H1 (cell line): ENCODE data around the gene SPTSSA. TPM values are rescaled to one million over a fixed set of nuclear protein-coding genes. Genes with fewer than 3 reads are reported as not detected.

Experiments used
- CTCF ChIA-PET: fragments of 300-600 bp; sonication (Branson Sonifier 250); formaldehyde crosslinking; loops from one replicate; lab custom pipeline; 2021; ENCODE audit not compliant: partially characterized antibody; lab: Charles Lee
- POLR2A ChIA-PET: fragments of 300-600 bp; sonication (Branson Sonifier 250); formaldehyde crosslinking; loops from one replicate; lab custom pipeline; 2021; ENCODE audit warnings: inconsistent platforms; ENCODE audit not compliant: partially characterized antibody; lab: Charles Lee
- DNase-seq, 2 experiments: peaks; one replicate each; pipeline versions ENCODE4 v3.0.0 to v3.0.0-alpha.2; 2010 to 2022; ENCODE audit warnings: low spot score in 2 of 2, low read depth in 1 of 2, mixed read lengths in 1 of 2
- FAIRE-seq: peaks from 2 replicates; lab custom pipeline; 2011; peaks lifted over from hg19 to GRCh38; lab: Jason Lieb, UNC
- H2AFZ ChIP-seq: 2 replicates; pipeline ENCODE4 v1.8.1; 2012; ENCODE audit warnings: low read length, inconsistent platforms
- H2AK5ac ChIP-seq: 2 replicates; pipeline ENCODE4 v1.6.1; 2013; ENCODE audit warnings: low read depth, low read length
- H2BK120ac ChIP-seq: replicated peaks from 2 replicates; pipeline ENCODE3; 2013; ENCODE audit warnings: low read depth, low read length, inconsistent platforms
- H2BK12ac ChIP-seq: 2 replicates; pipeline ENCODE4 v1.6.1; 2013; ENCODE audit warnings: low read depth, low read length
- H2BK15ac ChIP-seq: 2 replicates; pipeline ENCODE4 v1.6.1; 2013; ENCODE audit warnings: low read length
- H2BK20ac ChIP-seq: 2 replicates; pipeline ENCODE4 v1.6.1; 2013; ENCODE audit warnings: low read length
- H2BK5ac ChIP-seq: 2 replicates; pipeline ENCODE4 v1.6.1; 2013; ENCODE audit warnings: low read depth, low read length
- H3K14ac ChIP-seq: 2 replicates; pipeline ENCODE4 v1.6.1; 2013; ENCODE audit warnings: inconsistent platforms; ENCODE audit not compliant: insufficient read length
- H3K18ac ChIP-seq: 2 replicates; pipeline ENCODE4 v1.6.1; 2013; ENCODE audit warnings: low read length; ENCODE audit errors: extremely low read depth
- H3K23ac ChIP-seq: 2 replicates; pipeline ENCODE4 v1.6.1; 2013; ENCODE audit warnings: inconsistent platforms; ENCODE audit not compliant: insufficient read length
- H3K23me2 ChIP-seq: 2 replicates; pipeline ENCODE4 v1.6.1; 2013; ENCODE audit warnings: low read depth, low read length
- H3K27ac ChIP-seq: 2 replicates; pipeline ENCODE4 v1.6.1; 2011; ENCODE audit warnings: low read depth, low read length, inconsistent platforms
- H3K27me3 ChIP-seq, 4 experiments: replicated peaks in 1 of 4; 1 replicate in 1 of 4; 2 replicates in 3 of 4; pipeline versions ENCODE4 v1.6.1 to v1.8.1; 2011 to 2013; ENCODE audit warnings: low read length in 3 of 4, mild to moderate bottlenecking in 3 of 4, inconsistent platforms in 2 of 4, mixed read lengths in 2 of 4, moderate library complexity in 1 of 4; ENCODE audit not compliant: control insufficient read depth in 3 of 4, insufficient read depth in 3 of 4; ENCODE audit errors: extremely low read depth in 1 of 4
- H3K36me3 ChIP-seq, 4 experiments: 2 replicates each; pipeline versions ENCODE4 v1.6.1 to v1.8.1; 2011 to 2013; ENCODE audit warnings: mild to moderate bottlenecking in 4 of 4, low read length in 3 of 4, moderate library complexity in 2 of 4, control low read depth in 1 of 4, inconsistent platforms in 1 of 4; ENCODE audit not compliant: insufficient read depth in 4 of 4, control insufficient read depth in 2 of 4
- H3K4ac ChIP-seq: replicated peaks from 2 replicates; pipeline ENCODE3; 2013; ENCODE audit warnings: low read length, low read depth, mixed read lengths, inconsistent platforms; ENCODE audit not compliant: insufficient read length
- H3K4me1 ChIP-seq, 4 experiments: replicated peaks in 1 of 4; 1 replicate in 1 of 4; 2 replicates in 3 of 4; pipeline versions ENCODE4 v1.6.1 to v1.8.1; 2011 to 2013; ENCODE audit warnings: low read length in 3 of 4, inconsistent platforms in 2 of 4, mixed read lengths in 1 of 4; ENCODE audit not compliant: insufficient read depth in 4 of 4, control insufficient read depth in 3 of 4
- H3K4me2 ChIP-seq, 2 experiments: 2 replicates each; pipeline versions ENCODE4 v1.6.1 to v1.8.1; 2011 to 2013; ENCODE audit warnings: low read depth in 2 of 2, low read length in 2 of 2, control low read depth in 1 of 2, inconsistent platforms in 1 of 2, mild to moderate bottlenecking in 1 of 2; ENCODE audit not compliant: insufficient read depth in 1 of 2
- H3K4me3 ChIP-seq, 4 experiments: fragments of 200-600, 300-600 bp in 1 of 4; sonication (generic), shearing (Covaris generic), sonication (Bioruptor Twin) in 1 of 4; 2 replicates each; pipeline versions ENCODE4 v1.5.1 to v1.8.1; 2011 to 2016; ENCODE audit warnings: low read length in 4 of 4, low read depth in 3 of 4, control low read depth in 2 of 4, inconsistent platforms in 2 of 4, mild to moderate bottlenecking in 2 of 4, mixed read lengths in 1 of 4, moderate library complexity in 1 of 4; ENCODE audit not compliant: insufficient read depth in 2 of 4; ENCODE audit errors: extremely low read depth in 1 of 4
- H3K56ac ChIP-seq: replicated peaks from 2 replicates; pipeline ENCODE3; 2013; ENCODE audit warnings: low read depth, mild to moderate bottlenecking, mixed read lengths, low read length, inconsistent platforms; ENCODE audit not compliant: insufficient read length
- H3K79me1 ChIP-seq: 2 replicates; pipeline ENCODE4 v1.6.1; 2013; ENCODE audit warnings: low read depth, low read length, control low read depth
- H3K79me2 ChIP-seq, 2 experiments: 2 replicates each; pipeline versions ENCODE4 v1.6.1 to v1.8.1; 2012 to 2013; ENCODE audit warnings: low read length in 2 of 2, mild to moderate bottlenecking in 2 of 2, inconsistent platforms in 1 of 2; ENCODE audit not compliant: insufficient read depth in 2 of 2, control insufficient read depth in 1 of 2
- H3K9ac ChIP-seq, 4 experiments: replicated peaks in 1 of 4; 1 replicate in 1 of 4; 2 replicates in 3 of 4; pipeline versions ENCODE4 v1.6.1 to v1.8.1; 2011 to 2013; ENCODE audit warnings: low read depth in 3 of 4, low read length in 3 of 4, control low read depth in 2 of 4, mild to moderate bottlenecking in 2 of 4, moderate library complexity in 2 of 4, inconsistent platforms in 1 of 4; ENCODE audit errors: extremely low read depth in 1 of 4
- H3K9me3 ChIP-seq, 2 experiments: 2 replicates each; pipeline versions ENCODE4 v1.6.1 to v1.8.1; 2012 to 2013; ENCODE audit warnings: mild to moderate bottlenecking in 2 of 2, moderate library complexity in 2 of 2, control low read depth in 1 of 2, inconsistent platforms in 1 of 2, low read depth in 1 of 2, low read length in 1 of 2, mixed read lengths in 1 of 2; ENCODE audit not compliant: insufficient read depth in 2 of 2
- H4K20me1 ChIP-seq, 2 experiments: replicated peaks in 1 of 2; 2 replicates each; pipeline versions ENCODE3 to v1.8.1; 2011 to 2013; ENCODE audit warnings: inconsistent platforms in 2 of 2, low read length in 2 of 2, mild to moderate bottlenecking in 1 of 2; ENCODE audit not compliant: insufficient read depth in 2 of 2, control insufficient read depth in 1 of 2
- H4K5ac ChIP-seq: 2 replicates; pipeline ENCODE4 v1.6.1; 2013; ENCODE audit warnings: low read length, low read depth, mixed read lengths, inconsistent platforms; ENCODE audit not compliant: insufficient read length
- H4K8ac ChIP-seq: 2 replicates; pipeline ENCODE4 v1.8.0; 2013; ENCODE audit warnings: mild to moderate bottlenecking, moderate library complexity, low read length, inconsistent platforms; ENCODE audit not compliant: insufficient read depth; ENCODE audit errors: extremely low read depth
- H4K91ac ChIP-seq: replicated peaks from 2 replicates; pipeline ENCODE3; 2013; ENCODE audit warnings: low read length, mixed read lengths, inconsistent platforms; ENCODE audit not compliant: insufficient read length
- ATF3 ChIP-seq: IDR thresholded peaks from 2 replicates; pipeline ENCODE4 v1.6.1; 2011; ENCODE audit warnings: low read depth, mild to moderate bottlenecking, low read length; ENCODE audit not compliant: insufficient read depth
- BRCA1 ChIP-seq: IDR thresholded peaks from 2 replicates; pipeline ENCODE4 v1.6.1; 2012; ENCODE audit warnings: low read depth, low read length, improper control_type of control experiment
- CBX8 ChIP-seq: fragments of 300-800, 300-1000 bp; sonication (generic); IDR thresholded peaks from 2 replicates; pipeline ENCODE4 v1.7.1; 2016; ENCODE audit warnings: low read depth, low read length, borderline replicate concordance
- HDAC2 ChIP-seq, 2 experiments: fragments of 300-600 bp in 1 of 2; sonication (generic) in 1 of 2; IDR thresholded peaks; 2 replicates each; pipeline ENCODE4 v1.6.1; 2011 to 2012; ENCODE audit warnings: low read depth in 2 of 2, low read length in 2 of 2, mild to moderate bottlenecking in 2 of 2, moderate library complexity in 2 of 2, borderline replicate concordance in 1 of 2, inconsistent platforms in 1 of 2
- PHF8 ChIP-seq: fragments of 200-600 bp; sonication (generic); conservative IDR thresholded peaks from 2 replicates; pipeline ENCODE4 v1.7.1; 2012; ENCODE audit warnings: low read depth, mild to moderate bottlenecking, inconsistent platforms, low read length, moderate library complexity
- RNF2 ChIP-seq: fragments of 200-900, 300-1000 bp; sonication (generic); IDR thresholded peaks from 2 replicates; pipeline ENCODE4 v1.7.1; 2016; ENCODE audit warnings: borderline replicate concordance, low read depth, mild to moderate bottlenecking, antibody characterized with exemption, low read length; ENCODE audit not compliant: poor library complexity, severe bottlenecking; ENCODE audit errors: missing control alignments
- SIN3A ChIP-seq, 2 experiments: IDR thresholded peaks in 1 of 2; conservative IDR thresholded peaks in 1 of 2; 2 replicates each; pipeline ENCODE4 v1.6.1; 2011 to 2012; ENCODE audit warnings: low read length in 2 of 2, improper control_type of control experiment in 1 of 2, low read depth in 1 of 2, mild to moderate bottlenecking in 1 of 2
- SIRT6 ChIP-seq: IDR thresholded peaks from one replicate; pipeline ENCODE4 v1.7.1; 2012; ENCODE audit warnings: low read length, inconsistent platforms
- WGBS, 2 experiments: shearing (Covaris generic) in 1 of 2; methylation state at CpG; one replicate each; pipeline versions ENCODE4 v1.1.6 to v1.1.7; 2013 to 2015; ENCODE audit warnings: low lambda C conversion rate in 2 of 2, mixed read lengths in 2 of 2, inconsistent platforms in 1 of 2, low coverage in 1 of 2, missing lambda C conversion rate in 1 of 2; ENCODE audit not compliant: insufficient replicate concordance in 2 of 2, insufficient coverage in 1 of 2, insufficient read length in 1 of 2; ENCODE audit errors: extremely low coverage in 1 of 2, missing lambda C conversion rate in 1 of 2; 5-methylcytosine and 5-hydroxymethylcytosine counted together
- polyA plus RNA-seq, 7 experiments: library from polyadenylated mRNA; depleted of rRNA in 3 of 7; stranded (reverse) in 5 of 7; unstranded in 2 of 7; fragments of >200 nt in 5 of 7; fragments of 200-250 nt in 2 of 7; gene quantifications; 1 replicate in 5 of 7; 2 replicates in 1 of 7; 4 replicates in 1 of 7; pipeline versions ENCODE4 v1.2.1 to v1.2.3, GENCODE V29; 2011 to 2013; ENCODE audit warnings: missing spikeins in 2 of 7, mixed read lengths in 2 of 7
- total RNA-seq: library from RNA; stranded (reverse); fragmentation: NEBNext Ultra II Directional; extraction: Animal tissue kit (Norgen Biotek cat#: 25700); gene quantifications from 2 replicates; pipeline ENCODE4 v1.2.1, GENCODE V29; 2021

SPTSSA gene
- total and polyA plus RNA-seq, 2 of the 8 experiments (the other 6 are each of a cell fraction or from before 2014, with no cell fraction given), result 24.9 to 28.5 TPM

- Histone ChIP-seq H2BK120ac (no peak overlapping the region), H4K20me1 (no peaks in the 10 kb centered on the region), H3K79me1 (no peaks in the 10 kb centered on the region), H3K27me3 (no peaks in the 10 kb centered on the region), H3K14ac (no peak overlapping the region), H2BK15ac (no peak overlapping the region), H3K4ac (no peak overlapping the region), H2AFZ (no peak overlapping the region), H3K9ac (no peak overlapping the region), H3K18ac (no peak overlapping the region), H3K23me2 (peaks cover under 1% of the 10 kb centered on the region; the same call in 1 of the 2 replicates), H4K8ac (no peak overlapping the region), H3K9me3 (no peaks in the 10 kb centered on the region), H3K4me3 (no peak overlapping the region), H2BK12ac (no peak overlapping the region), H4K5ac (no peak overlapping the region), H3K4me1 (no peaks in the 10 kb centered on the region), H2AK5ac (no peak overlapping the region), H4K91ac (no peak overlapping the region), H3K27ac (no peak overlapping the region), H3K23ac (no peak overlapping the region), H2BK20ac (no peak overlapping the region), H3K56ac (no peak overlapping the region), H2BK5ac (no peak overlapping the region), H3K4me2 (no peak overlapping the region), H3K79me2 (no peaks in the 10 kb centered on the region), H3K36me3 (no peaks in the 10 kb centered on the region)
- ChIA-PET CTCF (interaction anchor here (0.6 to 0.7 kb wide), 2 partner anchors 176 to 185 kb away, joined by 3 to 4 read pairs; no protein-coding TSS in a partner anchor), POLR2A (no interaction called here)
- no peak for TF ChIP-seq HDAC2 (IDR thresholded peaks at IDR 0.05; ENCODE audit: borderline replicate concordance in 1 of 2, low read depth in 2 of 2, low read length in 2 of 2)
- no peak for TF ChIP-seq PHF8
- TF ChIP-seq SIRT6, result no peak
- no peak for TF ChIP-seq SIN3A (conservative IDR thresholded peaks at IDR 0.05 in 1 of 2, IDR thresholded peaks at IDR 0.05 in 1 of 2; ENCODE audit: low read depth in 1 of 2, low read length in 2 of 2)
- TF ChIP-seq CBX8, result no peak
- TF ChIP-seq ATF3, result no peak
- no peak for TF ChIP-seq BRCA1
- no peak for TF ChIP-seq RNF2
- DNase-seq (no peak), FAIRE-seq (no peak)
- WGBS, 2 experiments, result 90% methylated on average over 9 of the region's 11 CpGs; no CpG with 5 or more reads in 1 of the 2 experiments
Measured at GRCh38 chr14:34507884-34508283, 45.8 kb upstream of the SPTSSA start.
